NCI-H187 treated with DMSO at 0.1 percent for 48 hours (cell line): ENCODE measurements around the gene MLXIPL.
"Not testable (repeated sequence)": the region's sequence is repeated elsewhere in the genome, so short reads cannot be mapped to it uniquely, and the experiment has no call there.

Experiments used
- DNase-seq: peaks from one replicate; lab custom pipeline; 2025; lab: John Stamatoyannopoulos, UW

Gene MLXIPL

GRCh38 chr7:73613954-73614735 is 10.2 kb downstream of the MLXIPL start:
- DNase-seq = no peak

DNA sequence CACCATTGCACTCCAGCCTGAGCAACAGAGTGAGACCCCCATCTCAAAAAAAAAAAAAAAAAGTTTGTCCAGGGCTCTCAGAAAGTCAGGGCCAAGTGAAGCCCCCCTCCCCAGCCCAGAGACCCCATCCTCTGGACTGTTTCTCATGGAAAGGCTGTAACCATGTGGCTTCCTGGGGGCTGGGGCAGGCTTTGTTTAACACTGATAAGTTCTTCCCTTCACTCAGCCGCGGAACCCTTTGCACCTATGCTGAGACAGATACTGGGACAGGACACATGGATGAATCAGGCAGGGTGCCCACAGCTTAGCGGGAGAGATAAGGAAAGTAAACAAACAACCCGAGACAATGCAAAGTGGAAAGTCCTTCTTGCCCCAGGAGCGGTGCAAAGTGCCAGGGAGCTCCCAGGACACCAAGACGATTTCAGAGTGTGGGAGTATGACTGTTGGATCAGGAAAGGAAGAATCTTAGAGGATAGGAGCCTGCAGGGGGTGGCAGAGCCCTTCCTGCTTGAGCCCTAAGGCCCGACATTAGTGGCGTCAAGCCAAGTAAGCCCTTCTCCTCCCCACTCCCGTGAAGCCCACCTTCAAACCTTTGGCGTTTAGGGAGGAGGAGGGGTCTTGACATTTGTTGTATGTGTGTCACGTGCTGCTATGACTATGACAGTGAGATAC is 11.6 kb downstream of the MLXIPL start:
- DNase-seq = no peak

DNA sequence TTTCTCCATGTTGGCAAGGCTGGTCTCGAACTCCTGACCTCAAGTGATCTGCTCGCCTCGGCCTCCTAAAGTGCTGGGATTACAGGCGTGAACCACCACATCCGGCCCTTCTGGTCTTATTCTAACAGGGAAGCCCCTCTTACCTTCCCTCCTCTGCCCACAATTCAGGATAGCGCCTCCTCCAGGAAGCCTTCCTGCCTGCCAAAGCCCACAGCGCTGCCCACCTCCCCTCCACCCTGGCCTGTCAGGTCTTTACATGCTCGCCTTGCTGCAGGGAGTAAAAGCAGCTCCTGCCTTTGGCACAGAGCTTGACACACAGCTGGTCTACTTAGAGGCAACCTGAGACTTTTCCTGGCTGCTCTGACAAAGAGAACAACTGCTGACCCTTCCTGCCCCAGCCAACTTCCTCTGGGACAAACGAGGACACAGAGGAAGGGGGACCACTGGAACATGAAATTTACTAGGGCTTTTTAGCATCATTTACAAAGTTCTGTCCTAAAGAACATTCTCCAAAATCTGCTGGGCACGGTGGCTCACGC is 13.2 kb downstream of the MLXIPL start:
- no peak for DNase-seq

GRCh38 chr7:73610105-73610504 is 14.2 kb downstream of the MLXIPL start:
- no peak for DNase-seq

- not testable (repeated sequence) for DNase-seq
Measured at GRCh38 chr7:73607692-73607983, 16.7 kb downstream of the MLXIPL start.

DNA sequence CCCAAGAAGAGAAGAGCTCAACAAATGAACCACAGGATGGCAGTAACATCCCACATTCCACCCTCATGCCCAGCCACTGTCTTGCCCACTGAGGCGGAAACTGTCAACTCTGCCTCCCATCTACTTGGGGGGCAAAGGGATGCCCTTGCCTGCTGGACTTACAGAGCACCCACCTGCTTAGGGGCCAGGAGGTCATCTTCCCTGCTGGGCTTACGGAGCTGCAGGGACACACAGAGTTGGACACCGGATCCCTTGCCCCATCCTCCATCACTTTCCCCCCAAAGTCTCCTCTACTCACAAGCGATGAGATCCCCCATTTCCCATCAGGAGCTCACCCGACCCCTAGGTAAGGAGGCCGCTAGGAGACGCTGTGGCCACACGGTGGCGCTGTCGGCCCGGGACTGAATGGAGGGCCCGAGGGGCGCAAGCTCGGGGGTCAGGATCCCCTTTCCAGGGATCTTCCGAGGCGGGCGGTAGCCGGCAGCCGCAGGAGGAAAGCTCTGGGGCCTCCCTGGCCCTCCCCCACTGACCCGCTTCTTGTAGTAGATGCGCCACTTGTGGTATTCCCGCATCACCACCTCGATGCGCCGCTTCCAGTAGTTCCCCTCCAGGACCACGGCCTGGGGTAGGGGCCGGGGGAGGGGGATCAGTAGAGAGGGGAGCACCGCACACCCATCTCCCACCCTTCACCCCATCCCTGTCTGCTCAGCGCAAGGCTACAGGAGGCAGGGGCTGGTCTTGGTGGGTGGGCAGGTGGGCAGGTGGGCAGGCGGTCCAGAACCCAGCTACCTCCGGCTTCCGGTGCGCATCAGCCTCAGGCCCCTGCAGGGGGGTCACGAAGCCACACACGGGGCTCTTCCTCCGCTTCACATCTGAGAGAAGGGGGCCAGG is 17.3 kb downstream of the MLXIPL start:
- DNase-seq = no peak

- DNase-seq = no peak
Measured at GRCh38 chr7:73605601-73606220, 18.6 kb downstream of the MLXIPL start.

GRCh38 chr7:73602721-73603651 is 21.3 kb downstream of the MLXIPL start:
- DNase-seq = no peak

DNA sequence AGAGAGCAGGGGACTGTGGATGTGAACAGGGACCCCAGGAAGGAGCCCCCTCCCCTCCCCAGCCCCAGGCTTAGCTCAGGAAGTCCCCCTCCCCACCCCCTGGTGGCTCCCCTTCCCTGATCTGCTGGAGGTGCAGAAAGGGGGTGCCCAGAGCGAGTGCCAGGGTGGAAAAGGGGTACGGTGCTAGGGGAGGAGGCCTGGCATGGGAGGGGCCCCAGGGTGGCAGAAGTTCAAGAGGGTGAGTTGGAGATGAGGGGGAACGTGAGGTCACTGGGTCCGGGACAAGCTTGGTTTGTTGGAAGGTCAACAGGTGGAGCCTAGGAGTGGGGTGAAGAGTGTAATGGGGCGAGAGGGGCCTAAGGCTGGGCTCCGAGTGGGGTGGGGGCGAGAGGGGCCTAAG is 24.4 kb downstream of the MLXIPL start:
- no peak for DNase-seq

DNA sequence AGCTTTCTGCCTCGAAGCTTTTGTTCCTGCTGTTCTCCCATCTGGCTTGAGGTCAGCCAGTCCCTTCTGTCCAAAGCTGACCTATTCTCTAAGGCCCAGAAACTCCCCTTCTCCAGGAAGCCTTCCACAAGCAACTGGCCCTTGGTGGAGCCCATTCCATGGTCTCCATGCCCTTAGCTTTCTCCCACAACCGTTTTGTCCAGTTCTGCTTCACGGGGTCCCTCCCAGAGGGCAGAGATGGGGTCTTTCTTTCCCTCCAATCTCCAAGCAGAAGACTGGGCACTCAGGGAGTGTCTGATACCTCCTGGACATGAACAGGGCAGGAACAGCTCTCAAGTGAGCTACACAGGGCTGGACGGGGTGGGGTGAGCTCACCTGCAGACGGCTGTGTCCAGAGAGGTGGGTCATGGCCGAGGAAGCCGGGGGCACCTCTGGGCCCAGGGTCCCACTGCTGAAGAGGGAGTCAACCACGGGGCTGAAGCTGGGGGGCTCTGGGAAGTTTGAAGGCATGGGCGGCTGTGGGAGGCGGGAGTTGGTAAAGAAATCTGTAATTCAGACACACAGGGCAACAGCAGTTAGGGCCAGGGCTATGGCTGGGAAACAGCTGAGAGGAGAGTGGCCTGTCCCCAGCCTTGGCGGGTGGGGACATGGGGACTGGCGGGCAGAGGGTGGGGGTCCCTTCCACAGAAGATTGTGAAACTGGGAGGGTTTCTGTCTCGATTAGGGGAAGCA is 25.0 kb downstream of the MLXIPL start:
- DNase-seq = no peak

GRCh38 chr7:73597978-73598782 is 26.1 kb downstream of the MLXIPL start:
- no peak for DNase-seq

GRCh38 chr7:73596191-73597065 is 27.9 kb downstream of the MLXIPL start:
- DNase-seq = no peak

GRCh38 chr7:73595358-73595757 is 29.0 kb downstream of the MLXIPL start:
- DNase-seq = no peak

DNA sequence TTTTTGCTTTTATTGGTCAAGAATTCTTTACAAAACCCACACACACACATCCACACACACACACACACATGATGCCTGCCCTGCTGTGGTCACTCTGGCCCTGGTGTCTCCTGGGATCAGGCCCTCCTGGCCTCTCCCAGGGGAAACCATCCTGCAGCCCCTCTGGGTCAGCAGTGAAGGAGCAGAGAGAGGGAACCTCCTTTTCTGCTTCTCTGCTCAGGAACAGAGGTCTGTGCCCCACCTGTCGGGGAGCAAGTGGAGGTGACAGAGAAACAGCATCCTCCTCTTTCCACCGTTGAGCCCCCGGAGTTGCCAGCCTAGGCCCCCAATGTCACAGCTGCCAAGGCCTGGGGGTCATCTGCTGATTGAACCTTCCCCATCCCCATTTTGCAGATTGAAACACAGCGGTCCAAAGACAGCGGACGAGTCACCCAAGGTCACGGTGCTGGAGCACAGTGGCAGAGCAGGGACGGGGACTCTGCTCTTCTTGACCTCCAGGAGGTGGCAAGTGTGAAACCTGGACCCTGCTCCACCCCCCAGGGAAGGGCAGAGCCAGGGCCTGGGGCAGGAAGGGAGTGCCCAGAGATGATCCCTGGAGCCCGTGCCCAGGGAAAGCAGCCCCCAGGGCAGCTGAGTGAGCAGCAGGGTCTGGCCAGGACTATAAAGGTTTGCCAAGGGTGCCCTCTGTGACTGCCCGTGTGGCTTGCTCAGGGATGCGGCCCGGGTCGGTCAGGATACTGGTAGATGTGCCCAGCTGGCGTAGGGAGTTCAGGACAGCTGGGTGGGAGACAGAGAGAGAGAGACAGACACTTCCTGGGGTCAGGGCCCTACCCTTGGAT is 30.9 kb downstream of the MLXIPL start:
- DNase-seq = no peak

DNA sequence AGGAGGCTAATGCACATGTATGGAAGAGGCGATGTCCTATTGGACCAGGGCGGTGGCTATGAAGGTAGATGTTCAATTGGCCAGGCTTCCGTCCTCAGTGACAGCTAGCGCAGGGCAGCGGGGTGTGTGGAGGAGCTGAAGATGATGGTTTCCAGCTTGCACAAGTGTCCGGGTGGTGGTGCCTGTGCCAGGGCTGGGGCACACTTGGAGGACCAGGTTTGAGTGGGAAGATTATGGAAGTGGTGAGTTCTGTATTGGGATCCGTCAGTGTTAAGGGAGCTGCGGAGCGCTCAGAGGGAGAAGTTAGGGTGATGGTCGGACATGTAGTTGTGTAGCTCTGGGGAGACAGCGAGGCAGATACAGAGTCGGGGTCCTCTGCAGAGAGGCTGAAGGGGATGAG is 37.4 kb downstream of the MLXIPL start:
- no peak for DNase-seq

- no peak for DNase-seq
Measured at GRCh38 chr7:73585196-73585595, 39.1 kb downstream of the MLXIPL start.

GRCh38 chr7:73582664-73583202 is 41.6 kb downstream of the MLXIPL start:
- no peak for DNase-seq
